HG02588 (cell line): ENCODE results near the gene DPP6.

Experiments used
- ATAC-seq: cut with Tn5 transposase; IDR thresholded peaks from one replicate; pipeline ENCODE4 v1.9.1; 2021; ENCODE audit warnings: mild to moderate bottlenecking, moderate library complexity; ENCODE audit not compliant: unreplicated experiment

DPP6 gene

DNA sequence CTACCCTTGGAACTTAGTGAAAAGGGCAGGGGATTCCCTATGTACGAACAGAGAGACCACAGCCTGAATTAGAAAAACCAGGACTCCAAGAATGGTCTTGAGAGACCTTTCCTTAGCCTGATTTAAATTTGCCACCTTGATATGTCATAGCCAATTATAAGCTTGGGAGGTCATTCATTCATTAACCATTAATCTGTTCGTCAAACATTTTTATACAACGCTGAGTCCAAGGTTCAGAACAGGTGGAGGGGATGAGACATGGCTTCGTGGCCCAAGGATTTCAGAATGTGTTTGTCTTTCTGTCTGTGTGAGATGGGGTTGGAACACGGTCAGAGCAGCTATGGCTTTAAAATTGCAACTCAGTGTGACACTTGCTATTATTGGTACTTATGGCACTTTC lies 792.8 kb downstream of the DPP6 start:
- no peak for ATAC-seq

DNA sequence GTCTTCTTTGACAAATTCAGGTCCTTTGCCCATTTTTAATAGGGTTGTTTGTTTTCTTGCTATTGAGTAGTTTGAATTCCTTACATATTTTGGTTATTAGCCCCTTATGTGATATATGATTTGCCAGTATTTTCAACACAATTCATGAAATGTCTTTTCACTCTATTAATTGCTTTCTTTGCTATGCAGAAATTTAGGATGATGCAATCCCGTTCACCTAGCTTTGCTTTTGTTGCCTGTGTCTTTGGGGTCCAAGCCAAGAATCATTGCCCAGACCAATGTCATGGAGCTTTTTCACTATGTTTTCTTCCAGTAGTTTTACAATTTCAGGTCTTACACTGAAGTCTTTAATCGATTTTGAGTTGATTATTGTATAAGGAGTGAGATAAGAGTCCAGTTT lies 796.3 kb downstream of the DPP6 start:
- no peak for ATAC-seq

GRCh38 chr7:154852205-154852604 lies 800.0 kb downstream of the DPP6 start:
- no peak for ATAC-seq

DNA sequence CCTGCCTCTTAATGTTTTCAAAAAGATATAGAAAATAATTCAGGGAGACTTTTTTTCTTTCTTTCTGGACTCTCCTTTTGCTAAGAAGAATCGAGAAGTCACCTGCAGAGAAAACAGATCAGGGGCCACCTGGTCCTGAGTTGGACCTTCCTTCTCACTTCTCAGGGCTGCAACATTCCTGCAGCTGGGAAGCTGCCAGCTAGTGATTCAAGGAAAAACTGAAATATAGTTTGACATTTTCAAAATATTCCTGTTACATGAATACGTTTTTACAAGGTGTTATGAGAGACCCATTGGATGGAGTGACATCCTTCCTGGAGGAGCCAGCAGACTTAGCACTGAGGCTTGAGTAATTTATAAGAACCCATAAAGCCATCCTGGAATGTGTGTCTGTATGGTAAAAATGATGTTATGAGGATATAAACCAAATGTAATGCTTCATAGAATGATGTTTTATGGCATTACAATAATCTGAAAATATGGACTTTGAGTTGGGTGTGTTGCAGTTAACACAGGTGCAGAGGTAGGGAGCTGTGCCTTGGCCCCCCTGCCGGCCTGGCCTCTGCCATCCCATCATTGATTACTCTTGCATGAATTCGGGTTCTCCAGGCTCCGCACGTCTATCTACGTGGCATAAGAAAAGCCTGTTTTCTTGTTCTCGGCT lies 801.0 kb downstream of the DPP6 start:
- no peak for ATAC-seq

- no peak for ATAC-seq
Observed at GRCh38 chr7:154853727-154854095, 801.5 kb downstream of the DPP6 start.

GRCh38 chr7:154854836-154855235 lies 802.6 kb downstream of the DPP6 start:
- ATAC-seq: no peak

- ATAC-seq: no peak
Observed at GRCh38 chr7:154855366-154855765, 803.2 kb downstream of the DPP6 start.

DNA sequence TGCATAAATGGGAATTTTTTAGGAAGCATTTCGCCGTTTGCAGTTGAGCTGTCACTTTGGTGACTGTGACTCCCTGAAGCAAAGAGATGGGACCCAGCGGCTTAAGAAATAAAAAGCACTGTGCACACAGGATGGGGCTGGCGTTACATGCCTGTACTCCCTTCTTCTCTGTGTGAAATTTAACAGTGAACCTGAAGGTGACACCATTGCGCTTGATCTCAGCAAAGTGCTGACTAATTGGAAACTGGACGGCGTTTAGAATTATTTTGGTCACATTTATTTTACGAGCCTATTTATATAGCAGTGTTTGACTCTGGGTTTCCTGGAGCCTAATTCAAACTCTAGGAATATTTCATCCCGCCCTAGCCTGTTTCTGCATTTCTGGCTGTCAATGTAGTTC lies 804.5 kb downstream of the DPP6 start:
- ATAC-seq: no peak

DNA sequence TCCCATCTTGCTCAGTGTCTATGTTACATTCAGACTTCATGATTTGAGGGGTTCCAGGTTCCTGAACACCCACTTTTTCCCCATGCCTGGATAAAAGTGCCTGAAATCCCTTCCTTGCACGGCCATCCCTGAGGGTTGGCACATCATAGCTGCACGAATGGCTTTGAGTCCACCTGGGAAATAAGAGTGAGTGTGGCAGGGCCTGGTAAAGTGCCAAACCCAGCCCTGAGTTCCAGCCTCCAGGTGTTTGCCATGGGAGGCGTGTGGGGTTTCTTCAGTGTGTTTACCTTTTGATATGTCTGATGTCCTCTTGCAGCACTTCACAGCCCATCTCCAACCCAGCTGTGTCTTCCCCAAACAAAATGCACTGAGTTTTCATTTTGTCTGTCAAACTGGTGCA lies 805.0 kb downstream of the DPP6 start:
- no peak for ATAC-seq

DNA sequence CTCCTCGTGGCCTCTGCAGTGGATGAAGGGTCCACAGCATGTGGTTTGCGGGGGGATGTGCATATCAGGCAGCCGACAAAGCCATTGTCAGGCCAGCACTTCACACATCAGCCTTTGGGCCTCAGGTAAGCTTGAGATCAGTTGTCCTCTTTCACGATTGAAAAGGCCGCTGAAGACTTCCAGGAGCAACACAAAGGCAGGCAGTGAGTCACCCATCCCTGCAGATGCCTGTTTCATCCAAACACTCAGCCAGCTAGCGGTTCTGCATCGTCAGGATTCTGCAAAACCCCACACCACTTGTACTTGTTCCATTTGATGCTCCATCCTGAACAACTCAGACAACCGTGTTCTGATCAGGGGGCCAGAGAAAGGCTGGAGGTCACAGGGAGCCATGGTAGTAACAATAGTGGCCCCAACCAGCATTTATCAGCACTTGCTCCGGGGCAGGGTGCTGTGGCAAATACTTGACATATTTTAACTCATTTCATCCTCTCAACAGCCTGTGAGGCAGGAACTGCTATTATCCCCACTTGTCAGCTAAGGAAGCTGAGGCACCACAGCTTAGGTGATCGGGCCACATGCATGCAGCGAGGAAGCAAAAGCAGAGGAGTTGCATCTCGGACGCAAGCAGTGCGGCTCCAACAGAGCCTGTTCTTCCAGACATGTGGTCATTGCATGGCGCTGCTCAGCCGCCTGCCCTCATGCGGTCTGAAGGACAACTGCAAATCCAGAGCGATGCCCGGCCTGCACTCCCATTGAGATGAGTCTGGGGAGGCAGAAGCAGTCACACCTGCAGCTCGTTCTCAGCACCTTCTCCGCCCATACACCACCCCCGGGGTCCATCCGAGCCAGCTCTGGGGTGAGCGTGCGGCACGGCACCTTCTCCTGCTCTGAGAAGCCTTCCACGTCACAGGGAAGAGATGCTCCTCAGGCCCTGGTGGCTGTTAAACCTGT lies 805.8 kb downstream of the DPP6 start:
- ATAC-seq: no peak

DNA sequence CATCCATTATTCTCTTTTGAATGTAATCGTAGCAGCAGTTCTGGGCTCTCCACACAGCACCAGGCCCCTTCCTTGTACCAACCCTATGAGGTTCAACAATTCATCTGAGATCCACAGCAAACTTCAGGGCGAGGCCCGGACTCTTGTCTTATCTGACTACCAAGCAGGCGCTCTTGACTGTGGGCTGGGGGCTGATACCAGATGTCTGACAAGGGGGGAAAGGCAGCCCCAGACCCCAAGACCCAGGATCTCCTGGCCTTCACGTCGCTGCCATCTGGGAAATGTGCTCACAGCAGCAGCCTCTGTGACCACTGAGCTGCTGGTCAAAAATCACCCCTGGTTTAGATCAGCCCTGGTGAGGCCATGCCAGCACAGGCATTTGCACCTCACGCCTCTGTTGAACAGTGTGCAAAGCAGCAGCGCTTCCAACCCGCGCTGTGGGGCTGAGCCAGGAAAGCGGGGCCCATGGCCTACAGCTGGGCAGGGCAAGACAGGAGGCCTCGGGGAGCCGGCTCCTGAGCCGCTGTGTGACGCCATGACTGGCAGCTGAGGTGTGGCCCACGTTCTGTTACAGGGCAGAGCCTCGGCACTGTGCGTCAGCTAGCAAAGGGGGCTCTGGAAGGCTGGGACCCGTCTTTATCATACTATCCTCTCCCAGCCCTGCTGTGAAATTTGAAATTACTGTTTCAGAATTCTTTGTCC lies 806.8 kb downstream of the DPP6 start:
- no peak for ATAC-seq

- ATAC-seq: no peak
Observed at GRCh38 chr7:154859747-154860620, 807.8 kb downstream of the DPP6 start.

DNA sequence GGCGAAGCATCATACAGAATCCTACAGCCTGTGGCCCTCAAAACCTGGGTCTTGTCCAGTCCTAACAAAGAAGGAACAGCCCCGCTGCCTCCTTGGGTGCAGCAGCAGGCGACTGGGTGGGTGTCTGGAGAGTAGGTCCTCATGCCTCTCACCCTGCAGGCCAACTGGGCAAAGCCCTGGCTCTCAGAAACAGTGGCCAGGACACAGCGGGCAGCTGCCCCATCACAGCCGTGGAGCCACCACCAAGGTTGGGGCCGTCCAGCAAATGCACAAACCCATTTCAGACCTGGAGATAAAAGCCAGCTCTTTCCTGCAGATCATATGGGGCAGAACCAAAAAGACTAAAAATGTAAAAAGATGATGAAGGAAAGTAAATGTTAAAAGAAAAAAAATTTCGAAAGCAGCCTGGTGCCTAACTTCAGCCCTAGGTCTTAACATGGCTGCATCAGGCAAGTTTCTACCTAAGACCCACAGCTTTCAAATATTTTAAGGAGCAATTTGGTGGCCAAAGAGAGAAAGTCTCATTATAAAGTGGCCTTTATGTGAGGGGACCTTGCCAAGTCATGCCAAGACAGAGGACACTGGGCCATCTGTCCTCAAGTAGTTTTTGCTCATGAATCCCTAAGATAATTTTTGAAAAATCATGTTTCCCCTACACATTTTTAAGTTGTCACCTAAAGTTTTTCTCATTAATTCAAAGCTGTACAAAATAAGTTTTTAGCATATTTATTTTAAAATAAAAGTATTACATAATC lies 808.6 kb downstream of the DPP6 start:
- no peak for ATAC-seq

- ATAC-seq: no peak
Observed at GRCh38 chr7:154861589-154861988, 809.4 kb downstream of the DPP6 start.

- no peak for ATAC-seq
Observed at GRCh38 chr7:154862153-154862791, 810.1 kb downstream of the DPP6 start.

GRCh38 chr7:154863766-154864522 lies 811.7 kb downstream of the DPP6 start:
- ATAC-seq: no peak

DNA sequence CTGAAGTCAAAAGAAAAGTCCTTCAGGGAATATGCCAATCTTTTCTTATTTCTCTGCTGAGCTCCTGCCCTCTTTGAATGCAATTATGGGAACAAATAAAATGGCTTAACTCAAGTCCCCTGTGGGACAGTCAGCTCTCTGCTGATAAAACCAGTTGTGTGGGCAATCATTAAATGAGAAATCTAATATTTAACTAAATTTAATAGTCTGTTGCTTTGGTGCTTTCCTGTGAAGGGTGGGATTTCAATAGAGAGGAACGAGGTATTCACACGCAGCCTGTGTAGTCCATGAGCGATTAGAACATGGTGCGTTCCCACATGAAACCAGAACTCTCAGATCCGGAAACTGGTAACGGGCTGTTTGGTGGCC lies 812.3 kb downstream of the DPP6 start:
- ATAC-seq: no peak

- ATAC-seq: no peak
Observed at GRCh38 chr7:154865984-154866685, 813.9 kb downstream of the DPP6 start.
